ENCODE measurements around the gene AK8.

GRCh38 chr9:132826621-132827365 lies 51.3 kb downstream of the AK8 start:
- TF ChIP-seq CTCF (conservative IDR thresholded peaks at IDR 0.05; ENCODE audit: low read length) (no peak), EZH2phosphoT487 (IDR thresholded peaks at IDR 0.05; ENCODE audit: borderline replicate concordance, low read depth, low read length) (no peak)

All from OCI-LY7 (cell line).